ENCODE results near the gene SERPINI1. TPM values are rescaled to one million over a fixed set of nuclear protein-coding genes. Genes with fewer than 3 reads are reported as not detected.

The SERPINI1 gene
- total and polyA plus RNA-seq, 9 of the 15 experiments (the other 6 are each of a cell fraction or from before 2014, with no cell fraction given), result 1.6 to 9.9 (median 3.5) TPM

GRCh38 chr3:167732313-167733065 is 3.0 kb upstream of the SERPINI1 start (continued):
- TF ChIP-seq HNRNPK (IDR thresholded peaks at IDR 0.05; ENCODE audit: low read depth, low read length, poor library complexity, severe bottlenecking) (no peak), SAP30 (IDR thresholded peaks at IDR 0.05; ENCODE audit: borderline replicate concordance, insufficient read depth, low read depth, low read length, poor library complexity, severe bottlenecking) (peak; percentile 61), ZNF217 (CRISPR knock-in tag; IDR thresholded peaks at IDR 0.05) (no peak), SREBF2 (CRISPR knock-in tag; IDR thresholded peaks at IDR 0.05) (no peak), ZNF324 (CRISPR knock-in tag; IDR thresholded peaks at IDR 0.05) (no peak), RBM15 (IDR thresholded peaks at IDR 0.05; ENCODE audit: insufficient read depth, low read length) (no peak), CCAR2 (IDR thresholded peaks at IDR 0.05; ENCODE audit: low read depth, low read length) (no peak), PHB2 (IDR thresholded peaks at IDR 0.05; ENCODE audit: low read depth) (no peak), DPF2 (IDR thresholded peaks at IDR 0.05) (0 out of 2 replicates have a peak, but pooled peaks have one; percentile 12), SMARCA5 (IDR thresholded peaks at IDR 0.05) (no peak), ZFX (CRISPR knock-in tag; IDR thresholded peaks at IDR 0.05) (no peak), FOXJ3 (CRISPR knock-in tag; IDR thresholded peaks at IDR 0.05) (no peak), ZBTB17 (CRISPR knock-in tag; IDR thresholded peaks at IDR 0.05) (no peak), SIRT6 (IDR thresholded peaks at IDR 0.05; ENCODE audit: low read depth, low read length) (no peak), STAT6 (CRISPR knock-in tag; IDR thresholded peaks at IDR 0.05) (no peak), ASH1L (IDR thresholded peaks at IDR 0.05; ENCODE audit: borderline replicate concordance, low read depth, partially characterized antibody) (no peak), CHD2 (IDR thresholded peaks at IDR 0.05; ENCODE audit: low read depth, low read length) (no peak), ZNF398 (CRISPR knock-in tag; IDR thresholded peaks at IDR 0.05) (no peak), GATAD2A (IDR thresholded peaks at IDR 0.05) (no peak), E4F1 (CRISPR knock-in tag; IDR thresholded peaks at IDR 0.05; ENCODE audit: borderline replicate concordance) (no peak)
- TF ChIP-seq, protein P1, sequence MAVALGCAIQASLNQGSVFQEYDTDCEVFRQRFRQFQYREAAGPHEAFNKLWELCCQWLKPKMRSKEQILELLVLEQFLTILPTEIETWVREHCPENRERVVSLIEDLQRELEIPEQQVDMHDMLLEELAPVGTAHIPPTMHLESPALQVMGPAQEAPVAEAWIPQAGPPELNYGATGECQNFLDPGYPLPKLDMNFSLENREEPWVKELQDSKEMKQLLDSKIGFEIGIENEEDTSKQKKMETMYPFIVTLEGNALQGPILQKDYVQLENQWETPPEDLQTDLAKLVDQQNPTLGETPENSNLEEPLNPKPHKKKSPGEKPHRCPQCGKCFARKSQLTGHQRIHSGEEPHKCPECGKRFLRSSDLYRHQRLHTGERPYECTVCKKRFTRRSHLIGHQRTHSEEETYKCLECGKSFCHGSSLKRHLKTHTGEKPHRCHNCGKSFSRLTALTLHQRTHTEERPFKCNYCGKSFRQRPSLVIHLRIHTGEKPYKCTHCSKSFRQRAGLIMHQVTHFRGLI (CRISPR knock-in tag; IDR thresholded peaks at IDR 0.05), result no peak

All from K562 (cell line).